GM12878 (cell line): Measurements from ENCODE around the gene RAB28. TPM values are rescaled to one million over a fixed set of nuclear protein-coding genes. Genes with fewer than 3 reads are reported as not detected.

ENCODE experiments used
- ATAC-seq: fragments of 200-7000 bp; cut with Tn5 transposase; 3 replicates; pipeline ENCODE4 v1.9.1; 2020; ENCODE audit warnings: mild to moderate bottlenecking, moderate library complexity
- BruUV-seq: library from RNA; stranded (reverse); fragments of 400-500 nt; replicated peaks from 2 replicates; lab custom pipeline; 2021; lab: Mats Ljungman, UMichigan
- CTCF ChIA-PET: fragments of 300-600 bp; sonication (Branson Sonifier 250); formaldehyde crosslinking; extraction: SDS; loops from one replicate; lab custom pipeline; 2021; ENCODE audit warnings: inconsistent platforms; lab: Yijun Ruan, JAX
- POLR2A ChIA-PET: fragments of 350-600 bp; formaldehyde crosslinking; extraction: SDS; loops from one replicate; lab custom pipeline; 2021; ENCODE audit warnings: inconsistent platforms; lab: Charles Lee
- RAD21 ChIA-PET: fragments of 300-600 bp; sonication (Branson Sonifier 250); formaldehyde crosslinking; loops from one replicate; lab custom pipeline; 2023; ENCODE audit warnings: antibody characterized with exemption; ENCODE audit not compliant: unreplicated experiment; lab: Charles Lee
- SMC1A ChIA-PET: fragments of 300-600 bp; sonication (Branson Sonifier 250); formaldehyde crosslinking; loops from one replicate; lab custom pipeline; 2023; ENCODE audit not compliant: unreplicated experiment, uncharacterized antibody; lab: Charles Lee
- DNase-seq: peaks from one replicate; pipeline ENCODE4 v3.0.0-alpha.2; 2011; ENCODE audit warnings: low read depth, low spot score
- FAIRE-seq: peaks from 3 replicates; lab custom pipeline; 2011; peaks lifted over from hg19 to GRCh38; lab: Jason Lieb, UNC
- H2AFZ ChIP-seq: 2 replicates; pipeline ENCODE4 v1.6.0; 2011; ENCODE audit warnings: low read depth, low read length, control low read depth; ENCODE audit not compliant: control insufficient read depth
- H3K27ac ChIP-seq: 2 replicates; pipeline ENCODE4 v1.5.1; 2011; ENCODE audit warnings: control low read depth; ENCODE audit not compliant: control insufficient read depth, insufficient read depth
- H3K27me3 ChIP-seq, 2 experiments: replicated peaks in 1 of 2; 2 replicates each; pipeline versions ENCODE4 v1.6.0 to v1.6.1; 2011; ENCODE audit warnings: low read length in 1 of 2; ENCODE audit not compliant: control insufficient read depth in 2 of 2, insufficient read depth in 2 of 2
- H3K36me3 ChIP-seq, 2 experiments: 2 replicates each; pipeline ENCODE4 v1.5.1; 2011; ENCODE audit warnings: low read length in 1 of 2; ENCODE audit not compliant: control insufficient read depth in 2 of 2, insufficient read depth in 2 of 2
- H3K4me1 ChIP-seq: 2 replicates; pipeline ENCODE4 v1.6.1; 2011; ENCODE audit warnings: mild to moderate bottlenecking, low read length, moderate library complexity, mixed read lengths; ENCODE audit not compliant: control insufficient read depth, insufficient read depth
- H3K4me2 ChIP-seq: 2 replicates; pipeline ENCODE4 v1.6.0; 2011; ENCODE audit warnings: control low read depth; ENCODE audit not compliant: control insufficient read depth, insufficient read depth
- H3K4me3 ChIP-seq: fragments of 200-600 bp; sonication (generic); 2 replicates; pipeline ENCODE4 v1.5.1; 2016
- H3K79me2 ChIP-seq: 2 replicates; pipeline ENCODE4 v1.6.0; 2011; ENCODE audit warnings: low read length; ENCODE audit not compliant: control insufficient read depth, insufficient read depth
- H3K9ac ChIP-seq: 2 replicates; pipeline ENCODE4 v1.8.0; 2011; ENCODE audit warnings: low read length, control low read depth, mixed read lengths; ENCODE audit not compliant: control insufficient read depth, insufficient read depth
- H3K9me3 ChIP-seq: replicated peaks from 3 replicates; pipeline ENCODE4 v1.5.1; 2011; ENCODE audit warnings: mild to moderate bottlenecking, low read length; ENCODE audit not compliant: control insufficient read depth, insufficient read depth
- H4K20me1 ChIP-seq: 2 replicates; pipeline ENCODE4 v1.6.0; 2011; ENCODE audit not compliant: control insufficient read depth, insufficient read depth
- MEF2B ChIP-seq: fragments of 450-650 bp; IDR thresholded peaks from 2 replicates; pipeline ENCODE4 v1.6.1; 2018; ENCODE audit warnings: mild to moderate bottlenecking, moderate library complexity; ENCODE audit not compliant: partially characterized antibody, poor library complexity, severe bottlenecking
- POLR2AphosphoS2 ChIP-seq: IDR thresholded peaks from 2 replicates; pipeline ENCODE4 v1.6.1; 2011; ENCODE audit warnings: low read depth, mild to moderate bottlenecking, low read length, improper control_type of control experiment, moderate library complexity
- RFX5 ChIP-seq: IDR thresholded peaks from 2 replicates; pipeline ENCODE4 v1.6.1; 2011; ENCODE audit warnings: low read depth, low read length, improper control_type of control experiment
- STAT1 ChIP-seq: fragments of 450-650 bp; conservative IDR thresholded peaks from 2 replicates; pipeline ENCODE4 v1.6.1; 2014; ENCODE audit warnings: antibody characterized with exemption, mild to moderate bottlenecking
- SUPT20H ChIP-seq: IDR thresholded peaks from 2 replicates; pipeline ENCODE4 v1.6.1; 2011; ENCODE audit warnings: low read depth, mild to moderate bottlenecking, low read length, moderate library complexity, borderline replicate concordance; ENCODE audit not compliant: control insufficient read depth
- TBL1XR1 ChIP-seq: IDR thresholded peaks from 2 replicates; pipeline ENCODE4 v1.6.1; 2012; ENCODE audit warnings: low read depth, low read length, improper control_type of control experiment
- ZNF217 ChIP-seq: fragments of 450-650 bp; IDR thresholded peaks from 2 replicates; pipeline ENCODE4 v1.6.1; 2017; ENCODE audit warnings: antibody characterized with exemption, mild to moderate bottlenecking
- WGBS: methylation state at CpG from one replicate; pipeline ENCODE4 v1.1.6; 2016; ENCODE audit warnings: low lambda C conversion rate; ENCODE audit not compliant: insufficient replicate concordance, insufficient coverage; ENCODE audit errors: missing lambda C conversion rate; 5-methylcytosine and 5-hydroxymethylcytosine counted together
- in situ Hi-C: fragments of 300-500 bp; cut with MboI; formaldehyde crosslinking; loops from 9 replicates; pipeline ENCODE4 v1.14.3; 2018; ENCODE audit warnings: mixed read lengths
- intact Hi-C: fragments of 100-400 bp; cut with micrococcal nuclease; formaldehyde crosslinking; loops from one replicate; pipeline ENCODE4 v1.14.2; 2022; ENCODE audit not compliant: unreplicated experiment
- polyA plus RNA-seq, 11 experiments: library from polyadenylated mRNA; depleted of rRNA in 4 of 11; unstranded in 6 of 11; stranded (reverse) in 5 of 11; fragments of >200 nt; fragmentation: Nextera tagmentation in 4 of 11; fragmentation: Illumina TruSeq in 1 of 11; extraction: Ambion mirVana in 4 of 11; extraction: Trizol in 1 of 11; gene quantifications; 1 replicate in 1 of 11; 2 replicates in 10 of 11; pipeline versions ENCODE4 v1.2.1 to v1.2.3, GENCODE V29; 2011 to 2016; ENCODE audit warnings: inconsistent platforms in 2 of 11, missing spikeins in 2 of 11, low read depth in 1 of 11
- total RNA-seq, 4 experiments: library from RNA; depleted of rRNA in 3 of 4; stranded (reverse); fragments of >200 nt in 3 of 4; fragmentation: Illumina TruSeq in 1 of 4; extraction: Trizol in 1 of 4; gene quantifications; 2 replicates each; pipeline versions ENCODE4 v1.2.1 to v1.2.3, GENCODE V29; 2013 to 2021
- TF ChIP-seq, protein P1 (sequence below): IDR thresholded peaks from 2 replicates; pipeline ENCODE4 v1.6.1; 2011; ENCODE audit warnings: borderline replicate concordance, low read depth, mild to moderate bottlenecking, moderate library complexity, mixed read lengths, low read length; ENCODE audit not compliant: insufficient read depth; ENCODE audit errors: extremely low read length
- TF ChIP-seq, protein P2 (sequence below): IDR thresholded peaks from 2 replicates; pipeline ENCODE4 v1.6.1; 2012; ENCODE audit warnings: low read depth, low read length, improper control_type of control experiment
- TF ChIP-seq, protein P3 (sequence below): fragments of 450-650 bp; IDR thresholded peaks from 2 replicates; pipeline ENCODE4 v1.6.1; 2017; ENCODE audit warnings: mild to moderate bottlenecking, low read depth, inconsistent platforms; ENCODE audit not compliant: poor library complexity, severe bottlenecking
- TF ChIP-seq, protein P4 (sequence below): fragments of 450-650 bp; IDR thresholded peaks from 2 replicates; pipeline ENCODE4 v1.6.1; 2017; ENCODE audit warnings: borderline replicate concordance
- TF ChIP-seq, protein P5 (sequence below): fragments of 150-350 bp; IDR thresholded peaks from 2 replicates; pipeline ENCODE4 v1.6.1; 2014; ENCODE audit warnings: mild to moderate bottlenecking, low read depth, low read length

The RAB28 gene
- total and polyA plus RNA-seq, 10 of the 15 experiments (the other 5 are each of a cell fraction or from before 2014, with no cell fraction given): 5.8 to 29.3 (median 16.9) TPM

DNA sequence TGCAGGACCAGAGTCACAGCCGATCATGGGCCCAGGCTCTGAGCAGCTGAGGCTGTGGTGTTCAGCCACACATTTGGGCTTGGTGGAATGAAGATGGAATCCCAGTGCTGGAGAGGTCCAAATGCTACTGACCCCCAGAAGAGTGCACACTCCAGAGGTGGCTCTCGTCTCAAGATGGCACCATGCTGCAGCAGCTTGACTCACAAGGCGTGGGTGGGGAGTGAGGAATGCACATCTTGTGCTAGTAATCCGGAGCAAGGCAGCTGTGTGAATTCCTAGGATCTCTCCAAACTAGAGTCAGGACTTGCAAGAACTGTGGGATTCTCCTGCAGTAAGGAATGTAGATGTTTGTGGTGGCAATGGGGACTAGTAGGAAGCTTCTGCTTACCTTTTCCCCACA lies 28.7 kb downstream of the RAB28 start (continued):
- TF ChIP-seq, protein P1, sequence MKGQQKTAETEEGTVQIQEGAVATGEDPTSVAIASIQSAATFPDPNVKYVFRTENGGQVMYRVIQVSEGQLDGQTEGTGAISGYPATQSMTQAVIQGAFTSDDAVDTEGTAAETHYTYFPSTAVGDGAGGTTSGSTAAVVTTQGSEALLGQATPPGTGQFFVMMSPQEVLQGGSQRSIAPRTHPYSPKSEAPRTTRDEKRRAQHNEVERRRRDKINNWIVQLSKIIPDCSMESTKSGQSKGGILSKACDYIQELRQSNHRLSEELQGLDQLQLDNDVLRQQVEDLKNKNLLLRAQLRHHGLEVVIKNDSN: no peak
- TF ChIP-seq, protein P2, sequence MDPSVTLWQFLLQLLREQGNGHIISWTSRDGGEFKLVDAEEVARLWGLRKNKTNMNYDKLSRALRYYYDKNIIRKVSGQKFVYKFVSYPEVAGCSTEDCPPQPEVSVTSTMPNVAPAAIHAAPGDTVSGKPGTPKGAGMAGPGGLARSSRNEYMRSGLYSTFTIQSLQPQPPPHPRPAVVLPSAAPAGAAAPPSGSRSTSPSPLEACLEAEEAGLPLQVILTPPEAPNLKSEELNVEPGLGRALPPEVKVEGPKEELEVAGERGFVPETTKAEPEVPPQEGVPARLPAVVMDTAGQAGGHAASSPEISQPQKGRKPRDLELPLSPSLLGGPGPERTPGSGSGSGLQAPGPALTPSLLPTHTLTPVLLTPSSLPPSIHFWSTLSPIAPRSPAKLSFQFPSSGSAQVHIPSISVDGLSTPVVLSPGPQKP: no peak
- TF ChIP-seq STAT1: no peak
- TF ChIP-seq, protein P3, sequence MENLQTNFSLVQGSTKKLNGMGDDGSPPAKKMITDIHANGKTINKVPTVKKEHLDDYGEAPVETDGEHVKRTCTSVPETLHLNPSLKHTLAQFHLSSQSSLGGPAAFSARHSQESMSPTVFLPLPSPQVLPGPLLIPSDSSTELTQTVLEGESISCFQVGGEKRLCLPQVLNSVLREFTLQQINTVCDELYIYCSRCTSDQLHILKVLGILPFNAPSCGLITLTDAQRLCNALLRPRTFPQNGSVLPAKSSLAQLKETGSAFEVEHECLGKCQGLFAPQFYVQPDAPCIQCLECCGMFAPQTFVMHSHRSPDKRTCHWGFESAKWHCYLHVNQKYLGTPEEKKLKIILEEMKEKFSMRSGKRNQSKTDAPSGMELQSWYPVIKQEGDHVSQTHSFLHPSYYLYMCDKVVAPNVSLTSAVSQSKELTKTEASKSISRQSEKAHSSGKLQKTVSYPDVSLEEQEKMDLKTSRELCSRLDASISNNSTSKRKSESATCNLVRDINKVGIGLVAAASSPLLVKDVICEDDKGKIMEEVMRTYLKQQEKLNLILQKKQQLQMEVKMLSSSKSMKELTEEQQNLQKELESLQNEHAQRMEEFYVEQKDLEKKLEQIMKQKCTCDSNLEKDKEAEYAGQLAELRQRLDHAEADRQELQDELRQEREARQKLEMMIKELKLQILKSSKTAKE: no peak
- TF ChIP-seq, all 136 proteins: peak for 0

DNA sequence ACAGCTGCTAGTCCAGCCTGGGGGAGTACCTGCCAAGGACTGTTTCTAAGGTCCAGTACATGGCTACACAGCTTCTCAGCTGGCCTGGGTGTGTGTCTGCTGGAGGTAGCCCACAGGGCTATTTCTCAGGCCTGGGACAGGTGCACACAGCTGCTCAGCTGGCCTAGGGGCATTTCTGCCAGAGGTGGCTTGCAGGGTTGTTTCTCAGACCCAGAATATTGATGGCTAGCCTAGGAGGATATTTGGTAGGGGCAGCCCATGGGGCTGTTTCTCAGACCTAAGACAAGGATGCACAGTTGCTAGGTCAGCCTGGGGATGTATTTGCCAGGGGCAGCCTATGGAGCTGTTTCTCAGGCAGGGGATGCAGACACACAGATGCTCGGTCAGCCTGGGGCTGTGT lies 29.4 kb downstream of the RAB28 start:
- Histone ChIP-seq H4K20me1 (no peaks in the 10 kb centered on the region), H3K27me3 (no peaks in the 10 kb centered on the region), H3K4me1 (no peaks in the 10 kb centered on the region), H3K9me3 (no peaks in the 10 kb centered on the region; the same call in 2 of the 3 replicates), H3K36me3 (peaks cover 13 to 21% of the 10 kb centered on the region in 2 experiments), H3K9ac (no peak overlapping the region), H3K27ac (no peak overlapping the region), H3K4me3 (no peak overlapping the region), H3K4me2 (no peak overlapping the region), H3K79me2 (no peaks in the 10 kb centered on the region), H2AFZ (no peak overlapping the region)
- CTCF ChIA-PET: no interaction called here
- in situ Hi-C loops: no loop called here
- DNase-seq (no peak), ATAC-seq (no peak), FAIRE-seq (no peak)
- RAD21 ChIA-PET: no interaction called here
- SMC1A ChIA-PET: no interaction called here
- POLR2A ChIA-PET: no interaction called here
- intact Hi-C loops: no loop called here
- 100% methylated on average over 1 of the region's 1 CpG for WGBS
- no TSS peak for BruUV-seq
- TF ChIP-seq, protein P4, sequence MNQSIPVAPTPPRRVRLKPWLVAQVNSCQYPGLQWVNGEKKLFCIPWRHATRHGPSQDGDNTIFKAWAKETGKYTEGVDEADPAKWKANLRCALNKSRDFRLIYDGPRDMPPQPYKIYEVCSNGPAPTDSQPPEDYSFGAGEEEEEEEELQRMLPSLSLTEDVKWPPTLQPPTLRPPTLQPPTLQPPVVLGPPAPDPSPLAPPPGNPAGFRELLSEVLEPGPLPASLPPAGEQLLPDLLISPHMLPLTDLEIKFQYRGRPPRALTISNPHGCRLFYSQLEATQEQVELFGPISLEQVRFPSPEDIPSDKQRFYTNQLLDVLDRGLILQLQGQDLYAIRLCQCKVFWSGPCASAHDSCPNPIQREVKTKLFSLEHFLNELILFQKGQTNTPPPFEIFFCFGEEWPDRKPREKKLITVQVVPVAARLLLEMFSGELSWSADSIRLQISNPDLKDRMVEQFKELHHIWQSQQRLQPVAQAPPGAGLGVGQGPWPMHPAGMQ: no peak
- TF ChIP-seq MEF2B (no peak), TBL1XR1 (no peak), SUPT20H (no peak), RFX5 (no peak), POLR2AphosphoS2 (no peak), ZNF217 (no peak)
- TF ChIP-seq, protein P5, sequence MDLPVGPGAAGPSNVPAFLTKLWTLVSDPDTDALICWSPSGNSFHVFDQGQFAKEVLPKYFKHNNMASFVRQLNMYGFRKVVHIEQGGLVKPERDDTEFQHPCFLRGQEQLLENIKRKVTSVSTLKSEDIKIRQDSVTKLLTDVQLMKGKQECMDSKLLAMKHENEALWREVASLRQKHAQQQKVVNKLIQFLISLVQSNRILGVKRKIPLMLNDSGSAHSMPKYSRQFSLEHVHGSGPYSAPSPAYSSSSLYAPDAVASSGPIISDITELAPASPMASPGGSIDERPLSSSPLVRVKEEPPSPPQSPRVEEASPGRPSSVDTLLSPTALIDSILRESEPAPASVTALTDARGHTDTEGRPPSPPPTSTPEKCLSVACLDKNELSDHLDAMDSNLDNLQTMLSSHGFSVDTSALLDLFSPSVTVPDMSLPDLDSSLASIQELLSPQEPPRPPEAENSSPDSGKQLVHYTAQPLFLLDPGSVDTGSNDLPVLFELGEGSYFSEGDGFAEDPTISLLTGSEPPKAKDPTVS: no peak
